Breast epithelium (tissue), 4 donors: ENCODE results near the gene IL17RC. TPM values are rescaled to one million over a fixed set of nuclear protein-coding genes. Genes with fewer than 3 reads are reported as not detected.

Source experiments
- DNase-seq, 2 donors: peaks; one replicate each; pipeline ENCODE4 v3.0.0-alpha.2; 2019; ENCODE audit warnings: low spot score in 2 of 2
- H3K27ac ChIP-seq, 2 donors: fragments of 200-600 bp; sonication (generic) in 1 of 2; one replicate each; pipeline ENCODE4 v1.5.1; 2016 to 2019; ENCODE audit warnings: mild to moderate bottlenecking in 1 of 2
- H3K27me3 ChIP-seq, 2 donors: fragments of 200-600 bp; sonication (generic) in 1 of 2; one replicate each; pipeline versions ENCODE4 v1.5.1 to v1.6.0; 2017 to 2019; ENCODE audit warnings: control low read depth in 1 of 2, mild to moderate bottlenecking in 1 of 2
- H3K36me3 ChIP-seq: fragments of 200-600 bp; one replicate; pipeline ENCODE4 v1.5.1; 2019
- H3K4me1 ChIP-seq, 2 donors: fragments of 200-600 bp; sonication (generic); one replicate each; pipeline ENCODE4 v1.5.1; 2016 to 2019; ENCODE audit warnings: control low read depth in 1 of 2
- H3K4me3 ChIP-seq, 3 donors: fragments of 200-600 bp; sonication (generic); 1 replicate in 2 of 3; 2 replicates in 1 of 3; pipeline ENCODE4 v1.5.1; 2016 to 2019; ENCODE audit warnings: mild to moderate bottlenecking in 3 of 3, moderate library complexity in 2 of 3
- H3K9me3 ChIP-seq, 2 donors: fragments of 200-600 bp; sonication (generic) in 1 of 2; one replicate each; pipeline ENCODE4 v1.5.1; 2016 to 2019; ENCODE audit warnings: control low read depth in 1 of 2
- CTCF ChIP-seq, 3 donors: fragments of 450-650 bp; IDR thresholded peaks; one replicate each; pipeline ENCODE4 v1.5.1; 2016 to 2017; ENCODE audit warnings: antibody characterized with exemption in 3 of 3, mild to moderate bottlenecking in 3 of 3, moderate library complexity in 3 of 3
- POLR2A ChIP-seq: fragments of 450-650 bp; IDR thresholded peaks from one replicate; pipeline ENCODE4 v1.6.1; 2016; ENCODE audit warnings: antibody characterized with exemption, mild to moderate bottlenecking, moderate library complexity
- POLR2AphosphoS5 ChIP-seq, 3 donors: sonication (generic); formaldehyde crosslinking; IDR thresholded peaks; one replicate each; pipeline ENCODE4 v1.6.1; 2017; ENCODE audit warnings: antibody characterized with exemption in 3 of 3
- intact Hi-C: fragments of 100-400 bp; cut with DNase I; formaldehyde crosslinking; loops from one replicate; pipeline ENCODE4 v1.15.1; 2023; ENCODE audit warnings: low total_unique reads
- total RNA-seq, 3 donors: library from RNA; depleted of rRNA; stranded (reverse); fragments of >200 nt; gene quantifications; one replicate each; pipeline ENCODE4 v1.1.0, GENCODE V29; 2016

Gene IL17RC
- total RNA-seq, 3 donors from 2014 or later: 59.6 to 119 (median 90.6) TPM

DNA sequence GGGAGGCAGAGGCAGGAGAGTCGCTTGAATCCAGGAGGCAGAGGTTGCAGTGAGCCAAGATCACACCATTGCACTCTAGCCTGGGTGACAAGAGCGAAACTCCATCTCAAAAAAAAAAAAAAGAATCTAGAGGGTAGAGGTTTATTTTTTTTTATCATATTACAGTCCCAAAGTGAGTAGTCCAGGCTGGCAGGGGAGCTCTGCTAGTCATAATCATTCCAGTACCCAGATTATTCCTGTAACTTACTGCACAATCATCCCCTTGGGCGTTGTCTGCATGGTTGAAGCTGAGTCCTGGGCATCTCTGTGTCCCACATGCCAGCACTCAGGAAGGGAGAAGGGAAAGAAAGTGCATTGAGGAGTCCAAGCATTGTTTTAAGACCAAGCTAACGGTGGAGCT, 25.3 kb downstream of the IL17RC start:
- Histone ChIP-seq H3K36me3 (no peaks in the 10 kb centered on the region), H3K27me3 (no peaks in the 10 kb centered on the region), H3K4me3 (no peak overlapping the region), H3K4me1 (no peaks in the 10 kb centered on the region), H3K27ac (peak overlapping the region in 1 of 2 donors; percentile 48), H3K9me3 (no peaks in the 10 kb centered on the region)
- intact Hi-C loops: loop anchor here (10.0 kb wide), 1 partner anchor 97 kb away; the partner anchor contains the start of gene RPUSD3
- DNase-seq: no peak
- no peak for TF ChIP-seq POLR2A
- TF ChIP-seq CTCF (IDR thresholded peaks at IDR 0.05): no peak
- no peak for TF ChIP-seq POLR2AphosphoS5 (IDR thresholded peaks at IDR 0.05)

DNA sequence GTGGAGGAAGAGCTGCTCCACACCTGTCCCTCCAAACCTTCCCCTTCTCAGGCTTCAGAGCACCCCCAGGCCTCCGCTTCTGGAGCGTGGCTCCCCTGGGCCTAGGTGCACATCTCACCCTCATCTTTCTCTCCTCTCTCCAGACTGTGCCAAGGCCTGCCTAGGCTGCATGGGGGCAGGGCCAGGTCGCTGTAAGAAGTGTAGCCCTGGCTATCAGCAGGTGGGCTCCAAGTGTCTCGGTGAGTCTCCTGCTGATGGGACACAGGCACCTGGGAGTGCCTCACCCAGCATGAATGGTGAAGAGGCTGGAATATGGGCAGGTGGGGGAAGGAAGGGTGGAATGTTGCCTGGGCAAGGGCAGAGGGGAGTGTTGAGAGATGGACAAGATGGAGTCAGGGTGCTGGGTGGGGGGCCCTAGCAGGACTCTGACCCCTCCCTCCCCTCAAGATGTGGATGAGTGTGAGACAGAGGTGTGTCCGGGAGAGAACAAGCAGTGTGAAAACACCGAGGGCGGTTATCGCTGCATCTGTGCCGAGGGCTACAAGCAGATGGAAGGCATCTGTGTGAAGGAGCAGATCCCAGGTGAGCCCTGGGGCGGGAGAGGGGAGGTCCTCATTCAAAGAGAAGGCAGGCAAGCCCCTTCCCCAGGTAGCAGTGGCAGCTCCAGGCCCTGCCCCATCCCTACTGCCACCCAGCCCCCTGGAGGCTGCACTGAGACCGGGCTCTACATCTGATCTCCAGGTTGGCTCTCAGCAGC, 26.2 kb downstream of the IL17RC start:
- Histone ChIP-seq H3K4me1 (peaks cover 0 to 6% of the 10 kb centered on the region in 2 donors), H3K4me3 (no peak overlapping the region), H3K9me3 (no peaks in the 10 kb centered on the region), H3K27ac (peak overlapping the region in 1 of 2 donors; percentile 2), H3K36me3 (no peaks in the 10 kb centered on the region), H3K27me3 (no peaks in the 10 kb centered on the region)
- no peak for DNase-seq
- TF ChIP-seq POLR2A (no peak), POLR2AphosphoS5 (IDR thresholded peaks at IDR 0.05) (no peak), CTCF (IDR thresholded peaks at IDR 0.05) (no peak)
- intact Hi-C loops: loop anchor here (10.0 kb wide), 1 partner anchor 98 kb away; the partner anchor contains the start of gene RPUSD3

DNA sequence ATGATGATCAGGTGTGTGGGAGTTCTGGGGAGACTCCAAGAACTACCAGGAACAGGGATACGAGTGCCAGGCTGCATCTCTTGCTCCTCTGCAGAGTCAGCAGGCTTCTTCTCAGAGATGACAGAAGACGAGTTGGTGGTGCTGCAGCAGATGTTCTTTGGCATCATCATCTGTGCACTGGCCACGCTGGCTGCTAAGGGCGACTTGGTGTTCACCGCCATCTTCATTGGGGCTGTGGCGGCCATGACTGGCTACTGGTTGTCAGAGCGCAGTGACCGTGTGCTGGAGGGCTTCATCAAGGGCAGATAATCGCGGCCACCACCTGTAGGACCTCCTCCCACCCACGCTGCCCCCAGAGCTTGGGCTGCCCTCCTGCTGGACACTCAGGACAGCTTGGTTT, 27.4 kb downstream of the IL17RC start:
- Histone ChIP-seq H3K36me3 (no peaks in the 10 kb centered on the region), H3K27me3 (no peaks in the 10 kb centered on the region), H3K9me3 (no peaks in the 10 kb centered on the region), H3K27ac (no peak overlapping the region), H3K4me1 (peaks cover 0 to 6% of the 10 kb centered on the region in 2 donors), H3K4me3 (no peak overlapping the region)
- intact Hi-C loops: loop anchor here (10.0 kb wide), 1 partner anchor 99 kb away; the partner anchor contains the start of gene RPUSD3
- DNase-seq: no peak
- no peak for TF ChIP-seq POLR2AphosphoS5 (IDR thresholded peaks at IDR 0.05)

- no peaks in the 10 kb centered on the region for H3K36me3 ChIP-seq
- intact Hi-C loops: loop anchor here (10.0 kb wide), 1 partner anchor 101 kb away; the partner anchor contains the start of gene RPUSD3
- H3K27ac ChIP-seq: no peak overlapping the region
Observed at GRCh38 chr3:9945358-9945757, 28.5 kb downstream of the IL17RC start.

More at GRCh38 chr3:9945358-9945757, 28.5 kb downstream of the IL17RC start:
- peaks cover 0 to 6% of the 10 kb centered on the region in 2 donors for H3K4me1 ChIP-seq
- H3K27me3 ChIP-seq: no peaks in the 10 kb centered on the region
- no peak for TF ChIP-seq CTCF (IDR thresholded peaks at IDR 0.05)
- TF ChIP-seq POLR2A: no peak
- no peak for TF ChIP-seq POLR2AphosphoS5 (IDR thresholded peaks at IDR 0.05)
- H3K9me3 ChIP-seq: no peaks in the 10 kb centered on the region
- DNase-seq: no peak
- H3K4me3 ChIP-seq: no peak overlapping the region
